Hematopoietic multipotent progenitor cell (in vitro differentiated cells): Measurements from ENCODE around the gene PRR15L. TPM values are rescaled to one million over a fixed set of nuclear protein-coding genes. Genes with fewer than 3 reads are reported as not detected.
"Not testable (repeated sequence)": the region's sequence is repeated elsewhere in the genome, so short reads cannot be mapped to it uniquely, and the experiment has no call there.

Experiments
- DNase-seq, 3 donors: peaks; one replicate each; pipeline ENCODE4 v3.0.0-alpha.2; 2011 to 2015; ENCODE audit warnings: low read depth in 2 of 3, low spot score in 2 of 3
- total RNA-seq: library from RNA; depleted of rRNA; stranded (reverse); fragments of >200 nt; gene quantifications from one replicate; pipeline ENCODE4 v1.2.3, GENCODE V29; 2012

PRR15L gene
- total RNA-seq, 1 donor = not detected

- DNase-seq = peak; percentile 78 to 99 (median 96)
These were observed 16.2 kb downstream of the PRR15L start, which contains the start of gene PNPO for GRCh38 chr17:47941246-47942095. Gene PNPO (plus strand): TSS chr17:47941571. CDS start chr17:47941676, 105 bp downstream.

- DNase-seq = no peak
These were observed 19.7 kb downstream of the PRR15L start for GRCh38 chr17:47937941-47938340.

GRCh38 chr17:47935961-47936360 is 21.7 kb downstream of the PRR15L start:
- no peak for DNase-seq

- DNase-seq = not testable (repeated sequence)
These were observed 22.2 kb downstream of the PRR15L start for GRCh38 chr17:47935468-47935867.

DNA sequence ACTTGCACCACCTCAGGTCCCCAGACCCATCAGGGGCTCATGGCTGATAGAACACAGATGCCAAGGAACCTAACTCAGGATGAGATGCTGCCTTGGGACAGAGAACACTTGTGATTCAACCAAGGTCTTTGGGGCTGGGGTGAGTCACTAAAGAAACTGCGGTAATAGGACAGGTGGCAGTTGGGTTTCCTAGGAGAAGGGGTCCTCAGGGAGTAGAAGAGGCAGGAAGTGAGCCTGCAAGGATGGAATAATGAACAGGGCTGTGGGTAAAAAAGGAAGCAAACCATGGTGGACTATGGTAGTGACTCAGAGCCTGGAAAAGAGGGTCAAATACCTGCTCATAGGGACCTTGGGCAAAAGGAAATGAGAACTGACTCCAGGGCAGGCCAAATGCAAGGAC is 22.8 kb downstream of the PRR15L start:
- no peak for DNase-seq

- DNase-seq = no peak
These were observed 25.8 kb downstream of the PRR15L start for GRCh38 chr17:47931848-47932247.

- DNase-seq = no peak
These were observed 28.3 kb downstream of the PRR15L start for GRCh38 chr17:47929218-47930000.

- peak in 2 of 3 donors; percentile 81 to 93 for DNase-seq
These were observed 29.3 kb downstream of the PRR15L start for GRCh38 chr17:47928415-47928814.

DNA sequence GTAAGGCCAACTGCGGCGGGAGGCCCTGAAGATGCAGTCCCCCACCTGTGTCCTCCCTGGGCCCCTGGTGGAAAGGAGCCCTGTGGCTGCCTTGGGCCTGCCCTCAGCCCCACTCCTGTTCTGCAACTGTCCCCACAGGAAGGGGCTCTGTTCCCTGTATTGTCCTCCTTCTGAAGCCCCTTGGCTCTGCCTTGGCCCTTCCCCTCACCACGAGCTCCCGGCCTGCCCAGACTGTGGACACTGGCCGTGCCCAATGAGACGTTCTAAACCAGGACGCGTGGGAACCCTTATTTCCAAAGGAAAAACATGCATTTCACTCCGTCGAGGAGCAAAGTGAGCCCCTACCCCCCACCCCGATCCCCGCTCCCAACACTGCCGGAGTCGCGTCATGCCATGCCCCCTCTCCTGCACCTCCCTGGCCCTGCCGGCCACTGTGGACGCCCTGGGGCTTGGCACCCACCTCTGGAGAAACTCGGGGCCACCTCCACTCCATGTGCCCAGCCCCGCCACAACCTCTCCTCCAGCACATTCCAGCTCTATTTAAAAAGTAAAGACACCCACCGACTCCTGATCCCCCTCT is 29.8 kb downstream of the PRR15L start:
- no peak for DNase-seq

GRCh38 chr17:47925678-47925988 is 32.0 kb downstream of the PRR15L start:
- DNase-seq = no peak

GRCh38 chr17:47924785-47925677 is 32.7 kb downstream of the PRR15L start:
- no peak for DNase-seq

DNA sequence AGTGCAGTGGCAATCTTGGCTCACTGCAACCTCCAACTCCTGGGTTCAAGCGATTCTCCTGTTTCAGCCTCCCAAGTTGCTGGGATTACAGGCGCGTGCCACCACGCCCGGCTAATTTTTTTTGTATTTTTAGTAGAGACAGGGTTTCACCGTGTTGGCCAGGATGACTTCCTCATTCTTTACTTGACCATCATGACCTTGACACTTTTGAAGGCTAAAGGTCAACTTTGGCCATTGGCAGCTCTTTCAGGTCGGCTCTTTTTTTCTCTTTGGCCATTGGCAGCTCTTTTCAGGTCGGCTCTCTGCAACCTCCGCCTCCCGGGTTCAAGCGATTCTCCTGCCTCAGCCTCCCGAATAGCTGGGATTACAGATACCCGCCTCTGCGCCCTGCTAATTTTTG is 37.8 kb downstream of the PRR15L start:
- DNase-seq = not testable (repeated sequence)

GRCh38 chr17:47918991-47919390 is 38.7 kb downstream of the PRR15L start:
- DNase-seq = no peak

GRCh38 chr17:47918006-47918405 is 39.7 kb downstream of the PRR15L start:
- no peak for DNase-seq

DNA sequence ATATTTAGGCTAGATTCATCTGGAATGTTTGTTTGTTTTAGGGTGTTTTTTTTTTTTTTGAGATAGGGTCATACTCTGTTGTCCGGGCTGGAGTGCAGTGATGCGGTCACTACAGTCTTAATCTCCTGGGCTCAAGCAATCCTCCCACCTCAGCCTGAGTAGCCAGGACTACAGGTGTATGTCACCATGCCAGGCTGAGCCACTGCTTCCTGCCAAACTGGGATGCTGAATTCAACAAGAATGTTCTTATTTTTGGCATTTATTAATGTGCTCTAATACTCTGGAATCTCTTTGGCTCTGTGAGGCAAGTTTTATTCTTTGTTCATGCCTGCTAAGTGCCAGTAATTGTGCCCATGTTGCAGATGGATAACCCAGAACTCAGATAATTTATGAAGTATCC is 40.1 kb downstream of the PRR15L start:
- no peak for DNase-seq

DNA sequence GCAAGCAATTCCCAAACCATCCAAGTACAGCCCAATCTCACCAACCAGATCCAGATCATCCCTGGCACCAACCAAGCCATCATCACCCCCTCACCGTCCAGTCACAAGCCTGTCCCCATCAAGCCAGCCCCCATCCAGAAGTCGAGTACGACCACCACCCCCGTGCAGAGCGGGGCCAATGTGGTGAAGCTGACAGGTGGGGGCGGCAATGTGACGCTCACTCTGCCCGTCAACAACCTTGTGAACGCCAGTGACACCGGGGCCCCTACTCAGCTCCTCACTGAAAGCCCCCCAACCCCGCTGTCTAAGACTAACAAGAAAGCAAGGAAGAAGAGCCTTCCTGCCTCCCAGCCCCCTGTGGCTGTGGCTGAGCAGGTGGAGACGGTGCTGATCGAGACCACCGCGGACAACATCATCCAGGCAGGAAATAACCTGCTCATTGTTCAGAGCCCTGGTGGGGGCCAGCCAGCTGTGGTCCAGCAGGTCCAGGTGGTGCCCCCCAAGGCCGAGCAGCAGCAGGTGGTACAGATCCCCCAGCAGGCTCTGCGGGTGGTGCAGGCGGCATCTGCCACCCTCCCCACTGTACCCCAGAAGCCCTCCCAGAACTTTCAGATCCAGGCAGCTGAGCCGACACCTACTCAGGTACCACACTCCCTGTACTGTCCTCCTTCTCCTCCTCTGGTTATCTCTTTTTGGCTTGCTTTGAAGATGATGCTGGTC is 41.0 kb downstream of the PRR15L start:
- no peak for DNase-seq

- no peak for DNase-seq
These were observed 41.8 kb downstream of the PRR15L start for GRCh38 chr17:47915776-47916398.

DNA sequence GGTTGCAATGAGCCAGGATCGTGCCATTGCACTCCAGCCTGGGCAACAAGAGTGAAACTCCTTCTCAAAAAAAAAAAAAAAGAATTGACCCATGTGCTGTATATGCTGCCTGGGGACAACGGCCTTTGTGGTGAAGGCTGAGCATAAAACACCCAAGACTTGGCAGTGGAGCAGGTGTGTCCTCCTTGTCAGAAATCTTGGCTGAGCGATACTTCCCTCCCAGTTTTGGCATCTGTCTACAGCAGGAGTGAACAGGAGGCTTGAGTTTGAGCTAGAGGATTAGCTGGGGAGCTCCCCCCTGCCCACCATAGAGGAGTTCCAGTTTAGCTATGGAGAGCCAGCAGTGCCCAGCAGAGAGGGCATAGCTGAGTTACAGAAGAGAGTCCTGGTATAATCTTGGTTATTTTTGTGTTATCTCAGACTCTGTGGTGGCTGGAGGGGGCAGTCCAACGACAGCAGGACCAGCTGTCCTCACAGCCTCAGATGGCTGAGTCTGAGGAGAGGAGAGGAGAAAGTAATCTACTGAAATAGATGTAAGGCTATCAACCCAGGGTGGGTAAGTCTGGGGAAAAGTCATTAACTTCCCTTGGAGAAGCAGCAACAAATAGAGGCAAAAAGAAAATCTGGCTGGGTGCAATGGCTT is 43.3 kb downstream of the PRR15L start:
- DNase-seq = peak in 2 of 3 donors; percentile 26 to 68

GRCh38 chr17:47913050-47913449 is 44.6 kb downstream of the PRR15L start:
- no peak for DNase-seq
